OCI-LY1 (cell line): ENCODE measurements around the gene RAPGEF2.

Source experiments
- EZH2 ChIP-seq: fragments of 200-600 bp; sonication (generic), shearing (Covaris generic); IDR thresholded peaks from 2 replicates; pipeline ENCODE4 v1.8.0; 2017; ENCODE audit warnings: borderline replicate concordance, mixed run types, mild to moderate bottlenecking, antibody characterized with exemption, low read length, moderate library complexity, mixed read lengths
- TF ChIP-seq, protein P1 (sequence below): fragments of 200-600 bp; sonication (generic), shearing (Covaris generic); IDR thresholded peaks from 2 replicates; pipeline ENCODE4 v1.5.1; 2017; ENCODE audit warnings: mild to moderate bottlenecking, antibody characterized with exemption, low read length, moderate library complexity, mixed read lengths

GRCh38 chr4:159386620-159387019, 283.7 kb downstream of the RAPGEF2 start:
- TF ChIP-seq, protein P1, sequence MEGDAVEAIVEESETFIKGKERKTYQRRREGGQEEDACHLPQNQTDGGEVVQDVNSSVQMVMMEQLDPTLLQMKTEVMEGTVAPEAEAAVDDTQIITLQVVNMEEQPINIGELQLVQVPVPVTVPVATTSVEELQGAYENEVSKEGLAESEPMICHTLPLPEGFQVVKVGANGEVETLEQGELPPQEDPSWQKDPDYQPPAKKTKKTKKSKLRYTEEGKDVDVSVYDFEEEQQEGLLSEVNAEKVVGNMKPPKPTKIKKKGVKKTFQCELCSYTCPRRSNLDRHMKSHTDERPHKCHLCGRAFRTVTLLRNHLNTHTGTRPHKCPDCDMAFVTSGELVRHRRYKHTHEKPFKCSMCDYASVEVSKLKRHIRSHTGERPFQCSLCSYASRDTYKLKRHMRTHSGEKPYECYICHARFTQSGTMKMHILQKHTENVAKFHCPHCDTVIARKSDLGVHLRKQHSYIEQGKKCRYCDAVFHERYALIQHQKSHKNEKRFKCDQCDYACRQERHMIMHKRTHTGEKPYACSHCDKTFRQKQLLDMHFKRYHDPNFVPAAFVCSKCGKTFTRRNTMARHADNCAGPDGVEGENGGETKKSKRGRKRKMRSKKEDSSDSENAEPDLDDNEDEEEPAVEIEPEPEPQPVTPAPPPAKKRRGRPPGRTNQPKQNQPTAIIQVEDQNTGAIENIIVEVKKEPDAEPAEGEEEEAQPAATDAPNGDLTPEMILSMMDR, result no peak
- TF ChIP-seq EZH2, result no peak
